Activated CD4-positive, alpha-beta T cell treated with anti-CD3 and anti-CD28 coated beads, Interleukin-2, amount 50 U/mL, for 16 hours (primary cell): ENCODE data around the gene MMP24.
"Not testable (repeated sequence)": the region's sequence is repeated elsewhere in the genome, so short reads cannot be mapped to it uniquely, and the experiment has no call there.

Source experiments
- DNase-seq: peaks from one replicate; pipeline ENCODE4 v3.0.0-alpha.2; 2020

The MMP24 gene

GRCh38 chr20:35223941-35224340 lies 2.5 kb upstream of the MMP24 start:
- no peak for DNase-seq

- no peak for DNase-seq
These were observed 2.0 kb upstream of the MMP24 start for GRCh38 chr20:35224536-35224935.

- DNase-seq = no peak
These were observed 968 bp upstream of the MMP24 start for GRCh38 chr20:35225319-35226125.

DNA sequence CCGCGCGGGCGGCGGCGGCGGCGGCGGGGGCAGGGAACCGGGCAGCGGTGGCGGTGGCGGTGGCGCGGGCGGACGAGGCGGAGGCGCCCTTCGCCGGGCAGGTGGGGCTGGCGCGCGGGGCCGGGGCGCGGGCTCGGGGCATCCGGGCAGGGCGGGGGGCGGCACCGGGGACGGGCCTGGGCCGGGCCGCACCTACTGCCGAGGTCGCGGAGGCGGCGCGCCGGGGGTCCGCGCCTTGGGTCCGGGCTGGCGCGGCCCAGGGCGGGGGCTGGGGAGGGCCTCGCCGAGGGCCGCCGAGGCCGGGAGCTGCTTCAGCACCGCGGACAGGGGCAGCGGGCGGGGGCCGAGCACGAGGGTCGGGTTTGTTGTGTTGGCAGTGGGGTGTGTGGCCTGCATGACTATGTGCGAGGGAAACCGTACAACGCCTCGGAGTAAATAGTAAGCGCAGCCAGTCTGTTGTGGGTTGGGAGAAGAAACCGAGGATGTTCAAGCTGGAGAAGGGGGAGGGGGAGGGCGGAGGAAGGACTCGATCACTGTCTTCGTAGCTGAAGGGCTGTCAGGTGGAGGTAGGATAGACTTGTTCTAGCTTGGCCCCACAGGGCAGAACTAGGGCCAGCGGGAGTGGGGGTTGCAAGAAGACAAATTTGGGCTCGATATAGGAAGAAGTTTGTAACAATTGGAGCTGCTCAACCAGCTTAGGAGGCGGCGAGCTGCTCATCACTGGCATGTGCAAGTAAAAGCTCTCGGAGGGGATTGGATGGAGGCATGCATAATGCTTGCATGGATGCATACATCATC lies 593 bp downstream of the MMP24 start:
- no peak for DNase-seq

GRCh38 chr20:35232575-35232974 lies 6.1 kb downstream of the MMP24 start:
- no peak for DNase-seq

GRCh38 chr20:35235881-35236280 lies 9.4 kb downstream of the MMP24 start:
- no peak for DNase-seq

DNA sequence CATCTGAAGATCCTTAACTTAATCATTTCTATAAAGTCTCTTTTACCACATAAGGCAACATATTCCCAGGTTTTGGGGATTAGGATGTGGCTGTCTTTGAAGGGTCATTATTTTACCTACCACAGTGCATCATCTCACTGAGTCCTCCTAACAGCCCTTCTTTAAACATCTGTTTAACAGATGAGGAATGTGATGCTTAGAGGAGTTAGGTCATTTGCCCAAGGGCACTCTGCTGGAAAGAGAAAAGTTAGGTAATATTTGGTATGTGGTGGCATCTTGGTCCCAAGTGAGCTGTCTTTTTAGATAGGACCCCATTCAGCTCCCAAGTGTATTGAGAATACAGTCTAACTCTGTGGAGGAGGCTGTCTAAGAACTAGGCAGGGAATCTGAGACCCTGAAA lies 11.0 kb downstream of the MMP24 start:
- no peak for DNase-seq

DNA sequence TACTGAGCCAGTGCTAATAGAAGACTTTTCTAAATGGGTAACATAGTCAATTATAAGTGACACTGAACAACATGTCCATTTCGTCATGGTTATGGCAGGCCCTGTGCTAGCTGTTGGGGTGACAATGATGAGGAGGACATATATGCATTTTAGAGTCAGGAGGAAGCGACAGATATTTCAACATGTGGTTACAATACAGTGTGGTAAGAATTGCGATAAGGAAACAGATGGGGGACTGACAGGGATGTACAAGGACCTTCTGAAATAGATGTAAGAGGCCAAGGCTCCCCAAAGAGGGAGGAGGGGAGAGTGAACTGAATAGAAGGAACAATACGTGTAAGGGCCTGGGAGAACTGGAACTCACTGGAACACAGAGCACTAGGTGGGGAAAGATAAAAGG lies 11.7 kb downstream of the MMP24 start:
- DNase-seq = no peak

- DNase-seq = no peak
These were observed 12.2 kb downstream of the MMP24 start for GRCh38 chr20:35238735-35239134.

- no peak for DNase-seq
These were observed 13.8 kb downstream of the MMP24 start for GRCh38 chr20:35240083-35240810.

GRCh38 chr20:35240811-35241293 lies 14.4 kb downstream of the MMP24 start:
- no peak for DNase-seq

DNA sequence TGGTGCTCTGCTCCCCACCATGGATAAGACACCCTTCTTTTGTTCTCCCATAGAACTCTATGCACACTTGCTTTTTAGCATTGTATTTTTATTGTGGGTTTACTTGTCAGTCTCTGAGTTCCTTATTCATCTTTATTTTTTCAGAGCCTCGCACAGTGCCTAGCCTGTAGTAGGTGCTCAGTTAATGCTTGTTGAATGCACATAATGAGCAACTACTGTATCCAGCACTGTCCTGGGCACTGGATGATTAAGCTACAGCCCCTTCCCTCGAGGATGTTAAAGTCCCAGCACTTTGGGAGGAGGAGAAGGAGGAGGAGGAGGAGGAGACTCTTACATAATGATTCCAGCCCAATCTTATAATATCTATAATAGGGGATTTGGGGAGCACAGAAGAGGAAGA lies 16.8 kb downstream of the MMP24 start:
- DNase-seq = no peak

GRCh38 chr20:35243986-35244385 lies 17.5 kb downstream of the MMP24 start:
- no peak for DNase-seq

DNA sequence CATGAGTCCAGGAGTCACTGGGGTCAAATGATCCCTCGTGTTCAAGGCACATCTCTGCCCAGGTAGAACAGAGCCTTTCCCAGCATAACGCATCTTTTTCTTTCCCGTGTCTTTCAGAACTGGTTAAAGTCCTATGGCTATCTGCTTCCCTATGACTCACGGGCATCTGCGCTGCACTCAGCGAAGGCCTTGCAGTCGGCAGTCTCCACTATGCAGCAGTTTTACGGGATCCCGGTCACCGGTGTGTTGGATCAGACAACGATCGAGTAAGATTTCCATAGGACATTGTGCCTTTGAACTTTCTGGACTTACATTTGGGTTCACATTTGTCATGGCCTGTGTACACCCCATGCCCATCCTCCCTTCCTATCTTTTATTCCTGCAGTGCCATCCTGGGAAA lies 20.2 kb downstream of the MMP24 start:
- no peak for DNase-seq

DNA sequence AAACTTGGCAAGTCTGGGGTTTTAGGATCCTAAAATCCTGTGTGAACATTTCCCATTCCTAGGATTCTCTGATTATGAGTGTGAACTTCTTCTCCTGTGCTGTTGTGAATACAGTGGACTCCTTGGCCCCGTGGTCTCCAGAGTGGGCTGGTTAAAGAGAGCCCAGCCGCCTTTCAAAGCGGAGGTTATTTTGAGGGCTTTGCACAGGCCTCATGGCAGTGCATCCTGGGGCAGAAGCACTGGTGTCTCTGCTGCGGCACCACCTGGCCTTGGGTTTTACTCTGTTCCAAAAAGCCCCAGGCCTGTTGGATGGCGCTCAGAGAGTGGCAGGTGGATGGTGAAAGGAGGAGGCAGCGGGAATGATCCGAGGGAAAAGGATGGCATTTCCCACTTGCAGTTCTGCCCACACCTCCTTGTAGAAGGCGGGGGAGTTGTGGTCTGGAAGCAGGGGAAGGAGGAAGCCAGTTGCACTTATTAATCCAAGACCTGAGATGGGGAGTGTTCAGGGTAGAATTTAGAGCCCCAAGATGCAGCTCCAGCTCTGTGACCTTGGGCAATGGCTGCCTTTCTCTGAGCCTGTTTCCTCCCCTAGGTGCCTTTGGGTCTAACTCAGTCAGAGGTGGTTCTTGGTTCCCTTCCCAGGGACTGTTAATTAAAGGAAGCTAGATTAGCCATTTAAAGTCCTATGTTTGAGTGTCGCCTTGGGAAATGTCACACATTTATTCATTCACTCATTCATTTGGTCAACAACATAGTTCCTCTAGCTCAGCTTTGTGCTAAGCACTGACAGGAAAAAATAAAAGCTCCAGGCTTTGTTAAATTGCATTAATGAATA lies 22.4 kb downstream of the MMP24 start:
- DNase-seq = no peak

DNA sequence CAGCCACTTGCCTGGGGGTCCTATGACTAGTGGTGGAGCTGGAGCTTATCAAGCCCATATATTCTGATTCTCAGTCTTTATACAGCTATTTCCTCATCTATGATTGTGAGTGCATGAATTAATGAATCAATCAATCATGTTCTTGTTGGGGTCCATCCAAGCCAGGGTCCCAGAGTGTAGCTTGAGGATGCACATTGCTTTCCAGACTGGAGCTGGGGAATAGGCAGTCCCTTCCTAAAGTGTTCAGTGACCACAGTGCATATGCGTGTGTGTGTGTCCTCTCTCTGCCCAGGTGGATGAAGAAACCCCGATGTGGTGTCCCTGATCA lies 25.1 kb downstream of the MMP24 start:
- no peak for DNase-seq

- DNase-seq = peak; percentile 80
These were observed 25.6 kb downstream of the MMP24 start for GRCh38 chr20:35252037-35252461.

- not testable (repeated sequence) for DNase-seq
These were observed 26.1 kb downstream of the MMP24 start for GRCh38 chr20:35252598-35252997.

DNA sequence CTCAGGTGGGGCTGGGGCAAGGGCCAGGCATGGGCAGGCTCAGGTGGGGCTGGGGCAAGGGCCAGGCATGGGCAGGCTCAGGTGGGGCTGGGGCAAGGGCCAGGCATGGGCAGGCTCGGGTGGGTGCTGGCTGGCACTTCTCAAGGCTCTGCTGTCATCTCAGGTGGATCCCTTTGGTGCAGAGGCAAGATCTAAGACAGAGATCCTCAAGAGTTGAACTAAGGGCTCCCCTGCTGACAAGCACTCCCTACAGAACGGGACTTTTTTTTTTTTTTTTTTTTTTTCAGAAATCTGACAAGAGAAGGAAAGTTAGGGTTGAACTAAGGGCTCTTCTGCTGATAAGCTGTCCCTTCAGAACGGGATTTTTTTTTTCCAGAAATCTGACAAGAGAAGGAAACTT lies 26.5 kb downstream of the MMP24 start:
- no peak for DNase-seq

DNA sequence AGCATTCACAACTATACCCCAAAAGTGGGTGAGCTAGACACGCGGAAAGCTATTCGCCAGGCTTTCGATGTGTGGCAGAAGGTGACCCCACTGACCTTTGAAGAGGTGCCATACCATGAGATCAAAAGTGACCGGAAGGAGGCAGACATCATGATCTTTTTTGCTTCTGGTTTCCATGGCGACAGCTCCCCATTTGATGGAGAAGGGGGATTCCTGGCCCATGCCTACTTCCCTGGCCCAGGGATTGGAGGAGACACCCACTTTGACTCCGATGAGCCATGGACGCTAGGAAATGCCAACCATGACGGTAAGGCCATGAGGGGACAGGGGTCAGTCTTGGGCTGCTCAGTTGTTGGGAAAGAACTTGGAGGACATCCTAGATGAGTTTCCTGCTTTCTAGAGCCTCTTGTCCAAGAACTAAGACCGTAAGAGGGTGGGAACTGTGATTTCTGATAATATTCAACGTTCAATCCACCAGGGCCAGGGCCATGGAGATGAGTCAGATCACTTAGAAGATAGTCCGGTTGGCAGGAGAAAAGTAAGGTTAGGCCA lies 28.0 kb downstream of the MMP24 start:
- no peak for DNase-seq

DNA sequence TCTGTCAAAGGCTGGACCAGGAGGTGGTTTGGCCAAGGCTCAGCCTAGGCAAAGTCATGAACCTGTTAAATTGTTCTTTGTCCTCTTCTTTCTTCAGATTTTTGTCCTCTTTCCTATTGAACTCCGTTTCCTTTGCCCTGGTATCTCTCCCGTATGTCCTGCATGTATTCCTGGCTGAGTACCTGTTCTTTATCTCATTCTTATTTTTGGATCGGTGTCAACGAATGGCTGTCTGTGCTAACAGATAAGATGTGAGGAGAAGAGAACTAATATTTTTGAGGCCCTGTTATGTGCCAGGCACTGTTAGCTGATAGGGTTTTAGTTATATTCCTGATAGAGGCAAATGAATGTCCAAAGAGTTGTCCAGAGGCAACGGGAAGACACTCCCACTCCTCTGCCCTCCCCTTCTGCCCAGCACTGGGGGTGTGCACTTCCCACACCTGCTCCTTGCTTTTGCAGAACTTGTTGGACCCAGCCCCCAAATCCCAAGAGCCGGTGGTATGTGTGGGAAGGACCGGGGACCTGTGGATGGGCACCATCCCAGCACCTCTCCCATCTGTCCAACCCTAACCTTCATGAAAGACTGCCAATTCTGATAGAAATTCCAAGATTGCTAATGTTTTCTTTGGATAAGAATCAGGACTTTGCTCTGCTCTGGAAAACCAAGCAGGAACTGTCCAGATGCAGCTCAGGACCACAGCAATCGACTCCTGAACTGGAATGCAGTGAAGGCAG lies 30.9 kb downstream of the MMP24 start:
- no peak for DNase-seq

- DNase-seq = no peak
These were observed 33.9 kb downstream of the MMP24 start for GRCh38 chr20:35260426-35260825.
